Peyer's patch (tissue), 4 donors: ENCODE data around the gene SLC6A11.

ENCODE experiments used
- POLR2A ChIP-seq, 2 donors: fragments of 450-650 bp; IDR thresholded peaks; one replicate each; pipeline ENCODE4 v1.5.1; 2017; ENCODE audit warnings: antibody characterized with exemption in 2 of 2, mild to moderate bottlenecking in 2 of 2, moderate library complexity in 2 of 2
- TF ChIP-seq, protein P1 (sequence below), 6 experiments: fragments of 450-650 bp in 4 of 6; fragments of 200-600 bp in 2 of 6; sonication (generic) in 1 of 6; IDR thresholded peaks; one replicate each; pipeline ENCODE4 v1.5.1; 2017 to 2019; ENCODE audit warnings: antibody characterized with exemption in 6 of 6, mild to moderate bottlenecking in 3 of 6, moderate library complexity in 1 of 6

DNA sequence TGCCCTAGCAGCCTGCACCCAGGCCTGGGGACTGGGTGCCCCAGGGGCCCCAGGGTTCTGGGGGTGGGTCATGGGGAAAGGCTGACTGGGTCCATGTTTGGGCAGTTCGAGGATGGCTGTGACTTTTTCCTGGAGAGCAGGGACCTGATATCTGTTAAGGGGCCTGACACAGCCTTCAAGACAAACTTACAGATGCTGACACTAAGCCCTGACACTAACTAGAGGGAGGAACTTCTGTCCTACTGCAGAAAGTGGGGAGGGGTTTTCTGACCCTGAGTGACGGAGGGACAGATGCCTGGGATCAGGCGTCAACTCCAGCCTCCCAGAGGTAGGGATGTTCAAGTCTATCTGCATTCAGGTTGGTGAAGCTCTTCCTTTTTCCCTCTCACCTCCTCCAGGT, 45.0 kb upstream of the SLC6A11 start:
- TF ChIP-seq, protein P1, sequence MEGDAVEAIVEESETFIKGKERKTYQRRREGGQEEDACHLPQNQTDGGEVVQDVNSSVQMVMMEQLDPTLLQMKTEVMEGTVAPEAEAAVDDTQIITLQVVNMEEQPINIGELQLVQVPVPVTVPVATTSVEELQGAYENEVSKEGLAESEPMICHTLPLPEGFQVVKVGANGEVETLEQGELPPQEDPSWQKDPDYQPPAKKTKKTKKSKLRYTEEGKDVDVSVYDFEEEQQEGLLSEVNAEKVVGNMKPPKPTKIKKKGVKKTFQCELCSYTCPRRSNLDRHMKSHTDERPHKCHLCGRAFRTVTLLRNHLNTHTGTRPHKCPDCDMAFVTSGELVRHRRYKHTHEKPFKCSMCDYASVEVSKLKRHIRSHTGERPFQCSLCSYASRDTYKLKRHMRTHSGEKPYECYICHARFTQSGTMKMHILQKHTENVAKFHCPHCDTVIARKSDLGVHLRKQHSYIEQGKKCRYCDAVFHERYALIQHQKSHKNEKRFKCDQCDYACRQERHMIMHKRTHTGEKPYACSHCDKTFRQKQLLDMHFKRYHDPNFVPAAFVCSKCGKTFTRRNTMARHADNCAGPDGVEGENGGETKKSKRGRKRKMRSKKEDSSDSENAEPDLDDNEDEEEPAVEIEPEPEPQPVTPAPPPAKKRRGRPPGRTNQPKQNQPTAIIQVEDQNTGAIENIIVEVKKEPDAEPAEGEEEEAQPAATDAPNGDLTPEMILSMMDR (IDR thresholded peaks at IDR 0.05), result no peak
- no peak for TF ChIP-seq POLR2A (IDR thresholded peaks at IDR 0.05)
